HG03558 (cell line): Measurements from ENCODE around the gene CRNN.

Experiments used
- ATAC-seq: cut with Tn5 transposase; IDR thresholded peaks from one replicate; pipeline ENCODE4 v1.9.1; 2021; ENCODE audit warnings: moderate number of reproducible peaks; ENCODE audit not compliant: unreplicated experiment; ENCODE audit errors: extremely low read depth

CRNN gene

GRCh38 chr1:152426731-152427130, 12.7 kb upstream of the CRNN start:
- no peak for ATAC-seq

GRCh38 chr1:152419917-152420316, 5.9 kb upstream of the CRNN start:
- ATAC-seq = no peak

GRCh38 chr1:152415454-152416227, 1.6 kb upstream of the CRNN start:
- no peak for ATAC-seq

GRCh38 chr1:152412756-152413155, 1.3 kb downstream of the CRNN start:
- no peak for ATAC-seq

- no peak for ATAC-seq
Observed at GRCh38 chr1:152411134-152411533, 2.9 kb downstream of the CRNN start.

GRCh38 chr1:152410599-152410998, 3.5 kb downstream of the CRNN start:
- ATAC-seq = no peak

GRCh38 chr1:152410028-152410427, 4.0 kb downstream of the CRNN start:
- ATAC-seq = no peak

- ATAC-seq = no peak
Observed at GRCh38 chr1:152408664-152409063, 5.4 kb downstream of the CRNN start.

- no peak for ATAC-seq
Observed at GRCh38 chr1:152398812-152399698, 15.0 kb downstream of the CRNN start.

GRCh38 chr1:152397474-152397873, 16.6 kb downstream of the CRNN start:
- no peak for ATAC-seq

- no peak for ATAC-seq
Observed at GRCh38 chr1:152394151-152394550, 19.9 kb downstream of the CRNN start.

- ATAC-seq = no peak
Observed at GRCh38 chr1:152392909-152393308, 21.2 kb downstream of the CRNN start.

GRCh38 chr1:152388889-152389288, 25.2 kb downstream of the CRNN start:
- ATAC-seq = no peak

- ATAC-seq = no peak
Observed at GRCh38 chr1:152386940-152387339, 27.1 kb downstream of the CRNN start.

- no peak for ATAC-seq
Observed at GRCh38 chr1:152380932-152381331, 33.1 kb downstream of the CRNN start.

GRCh38 chr1:152374451-152374850, 39.6 kb downstream of the CRNN start:
- no peak for ATAC-seq

- no peak for ATAC-seq
Observed at GRCh38 chr1:152372672-152373071, 41.4 kb downstream of the CRNN start.

GRCh38 chr1:152367436-152367835, 46.6 kb downstream of the CRNN start:
- ATAC-seq = no peak

- no peak for ATAC-seq
Observed at GRCh38 chr1:152359906-152360305, 54.2 kb downstream of the CRNN start, which contains the start of gene FLG2. Gene FLG2, minus strand, starts transcription at chr1:152360006. Its CDS starts 1,122 bp downstream, at chr1:152358884.
